Measurements from ENCODE around the gene FCRL5.
A peak's percentile ranks its signal among the peaks of the same experiment; 100 is the strongest.

The FCRL5 gene

GRCh38 chr1:157509546-157510232 is 42.6 kb downstream of the FCRL5 start:
- Histone ChIP-seq H3K27ac (no peak overlapping the region), H3K4me1 (ENCODE audit: low read depth, poor library complexity, severe bottlenecking) (peaks cover 45% of the 10 kb centered on the region), H3K4me2 (no peak overlapping the region), H2AFZ (ENCODE audit: low read depth) (no peak overlapping the region), H3K27me3 (ENCODE audit: insufficient read depth, low read depth) (no peaks in the 10 kb centered on the region), H3K36me3 (ENCODE audit: insufficient read depth) (no peaks in the 10 kb centered on the region), H3K4me3 (IDR thresholded peaks at IDR 0.05; ENCODE audit: insufficient read depth, low read depth, low read length) (no peak overlapping the region), H3K79me2 (ENCODE audit: insufficient read depth, low read depth) (no peaks in the 10 kb centered on the region), H4K20me1 (ENCODE audit: insufficient read depth) (no peaks in the 10 kb centered on the region), H3K9ac (no peak overlapping the region)
- no peak for TF ChIP-seq CTCF (conservative IDR thresholded peaks at IDR 0.05; ENCODE audit: low read depth, low read length)

- Histone ChIP-seq H3K27ac (no peak overlapping the region), H3K36me3 (ENCODE audit: insufficient read depth) (no peaks in the 10 kb centered on the region), H3K79me2 (ENCODE audit: insufficient read depth, low read depth) (no peaks in the 10 kb centered on the region), H3K9ac (no peak overlapping the region), H3K4me2 (peak overlapping the region; percentile 19; the same call in 1 of the 2 replicates), H3K4me3 (IDR thresholded peaks at IDR 0.05; ENCODE audit: insufficient read depth, low read depth, low read length) (peak overlapping the region; percentile 64), H3K27me3 (ENCODE audit: insufficient read depth, low read depth) (no peaks in the 10 kb centered on the region), H4K20me1 (ENCODE audit: insufficient read depth) (no peaks in the 10 kb centered on the region), H2AFZ (ENCODE audit: low read depth) (peak overlapping the region; percentile 56), H3K4me1 (ENCODE audit: low read depth, poor library complexity, severe bottlenecking) (peaks cover 16% of the 10 kb centered on the region)
- TF ChIP-seq CTCF (conservative IDR thresholded peaks at IDR 0.05; ENCODE audit: low read depth, low read length): peak; percentile 100
Measured at GRCh38 chr1:157505481-157506272, 46.6 kb downstream of the FCRL5 start.

- no peak for TF ChIP-seq CTCF (conservative IDR thresholded peaks at IDR 0.05; ENCODE audit: low read depth, low read length)
- no peaks in the 10 kb centered on the region for H4K20me1 ChIP-seq (ENCODE audit: insufficient read depth)
Measured at GRCh38 chr1:157504646-157505045, 47.7 kb downstream of the FCRL5 start.

DNA sequence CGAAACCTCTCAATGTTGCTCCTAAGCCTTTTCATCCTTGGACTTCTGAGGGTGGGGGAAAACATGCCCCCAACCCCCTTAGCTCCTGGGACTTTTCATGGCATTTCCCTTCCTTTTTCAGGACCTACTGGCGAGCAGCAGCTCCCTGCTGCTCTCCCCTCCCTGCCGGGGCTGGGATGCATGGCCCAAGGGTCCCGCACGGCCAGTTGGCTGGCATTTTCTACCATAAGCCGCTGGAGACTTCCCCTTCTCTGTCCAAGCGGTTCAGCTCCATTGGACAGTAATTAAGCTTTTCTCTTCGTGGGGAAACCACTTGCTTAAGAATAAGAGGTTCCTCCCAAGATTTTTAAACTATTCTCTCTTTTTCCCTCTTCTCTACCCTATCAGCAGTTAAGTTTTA is 52.8 kb downstream of the FCRL5 start:
- H3K79me2 ChIP-seq (ENCODE audit: insufficient read depth, low read depth): no peaks in the 10 kb centered on the region
- H2AFZ ChIP-seq (ENCODE audit: low read depth): no peak overlapping the region
- H3K4me2 ChIP-seq: no peak overlapping the region
- H3K9ac ChIP-seq: no peak overlapping the region
- peaks cover 37% of the 10 kb centered on the region for H3K4me1 ChIP-seq (ENCODE audit: low read depth, poor library complexity, severe bottlenecking)
- H3K4me3 ChIP-seq (IDR thresholded peaks at IDR 0.05; ENCODE audit: insufficient read depth, low read depth, low read length): no peak overlapping the region
- no peak for TF ChIP-seq CTCF (conservative IDR thresholded peaks at IDR 0.05; ENCODE audit: low read depth, low read length)
- H3K36me3 ChIP-seq (ENCODE audit: insufficient read depth): no peaks in the 10 kb centered on the region
- H4K20me1 ChIP-seq (ENCODE audit: insufficient read depth): no peaks in the 10 kb centered on the region
- H3K27me3 ChIP-seq (ENCODE audit: insufficient read depth, low read depth): no peaks in the 10 kb centered on the region
- no peak overlapping the region for H3K27ac ChIP-seq

More at GRCh38 chr1:157504646-157505045, 47.7 kb downstream of the FCRL5 start:
- no peak overlapping the region for H3K4me3 ChIP-seq (IDR thresholded peaks at IDR 0.05; ENCODE audit: insufficient read depth, low read depth, low read length)
- H3K36me3 ChIP-seq (ENCODE audit: insufficient read depth): no peaks in the 10 kb centered on the region
- peaks cover 14% of the 10 kb centered on the region for H3K4me1 ChIP-seq (ENCODE audit: low read depth, poor library complexity, severe bottlenecking)
- no peak overlapping the region for H3K27ac ChIP-seq
- H3K4me2 ChIP-seq: peak overlapping the region; percentile 19; the same call in 1 of the 2 replicates
- H2AFZ ChIP-seq (ENCODE audit: low read depth): no peak overlapping the region
- no peaks in the 10 kb centered on the region for H3K79me2 ChIP-seq (ENCODE audit: insufficient read depth, low read depth)
- H3K27me3 ChIP-seq (ENCODE audit: insufficient read depth, low read depth): no peaks in the 10 kb centered on the region
- no peak overlapping the region for H3K9ac ChIP-seq
